GM18951 (cell line): Measurements from ENCODE around the gene CAMK1D.

Experiments
- POLR2A ChIP-seq: IDR thresholded peaks from 4 replicates; pipeline ENCODE4 v1.6.1; 2011; ENCODE audit warnings: mild to moderate bottlenecking; ENCODE audit not compliant: insufficient read length, insufficient read depth; ENCODE audit errors: extremely low read depth
- in situ Hi-C: fragments of 300-500 bp; cut with MboI; formaldehyde crosslinking; loops from one replicate; pipeline ENCODE4 v1.12.0; 2022; ENCODE audit warnings: low sequenced_read_pairs, mixed read lengths, inconsistent platforms; ENCODE audit not compliant: unreplicated experiment

CAMK1D gene

GRCh38 chr10:12826800-12827372, 477.5 kb downstream of the CAMK1D start:
- in situ Hi-C loops = no loop called here
- TF ChIP-seq POLR2A = no peak

- in situ Hi-C loops = no loop called here
- no peak for TF ChIP-seq POLR2A
Observed at GRCh38 chr10:12828736-12829135, 479.4 kb downstream of the CAMK1D start.

GRCh38 chr10:12829831-12830390, 480.6 kb downstream of the CAMK1D start:
- in situ Hi-C loops = no loop called here
- TF ChIP-seq POLR2A = no peak

- no peak for TF ChIP-seq POLR2A
- in situ Hi-C loops = no loop called here
Observed at GRCh38 chr10:12832096-12832495, 482.7 kb downstream of the CAMK1D start.

- no peak for TF ChIP-seq POLR2A
Observed at GRCh38 chr10:12833451-12833850, 484.1 kb downstream of the CAMK1D start.

GRCh38 chr10:12834116-12834665, 484.8 kb downstream of the CAMK1D start:
- TF ChIP-seq POLR2A = no peak
- in situ Hi-C loops = no loop called here

More at GRCh38 chr10:12833451-12833850, 484.1 kb downstream of the CAMK1D start:
- in situ Hi-C loops = no loop called here

GRCh38 chr10:12834721-12835120, 485.4 kb downstream of the CAMK1D start:
- in situ Hi-C loops = no loop called here

GRCh38 chr10:12835709-12836108, 486.4 kb downstream of the CAMK1D start:
- in situ Hi-C loops = no loop called here
- no peak for TF ChIP-seq POLR2A

More at GRCh38 chr10:12834721-12835120, 485.4 kb downstream of the CAMK1D start:
- TF ChIP-seq POLR2A = no peak

- no peak for TF ChIP-seq POLR2A
- in situ Hi-C loops = no loop called here
Observed at GRCh38 chr10:12838366-12838765, 489.0 kb downstream of the CAMK1D start.

GRCh38 chr10:12838995-12839927, 489.9 kb downstream of the CAMK1D start:
- in situ Hi-C loops = no loop called here
- no peak for TF ChIP-seq POLR2A

GRCh38 chr10:12839941-12840611, 490.7 kb downstream of the CAMK1D start:
- TF ChIP-seq POLR2A = no peak

GRCh38 chr10:12841426-12841825, 492.1 kb downstream of the CAMK1D start:
- no peak for TF ChIP-seq POLR2A
- in situ Hi-C loops = no loop called here

More at GRCh38 chr10:12839941-12840611, 490.7 kb downstream of the CAMK1D start:
- in situ Hi-C loops = no loop called here

- in situ Hi-C loops = no loop called here
- no peak for TF ChIP-seq POLR2A
Observed at GRCh38 chr10:12841826-12842225, 492.5 kb downstream of the CAMK1D start.

- in situ Hi-C loops = no loop called here
- no peak for TF ChIP-seq POLR2A
Observed at GRCh38 chr10:12842310-12842709, 493.0 kb downstream of the CAMK1D start.
